ENCODE results near the gene ST3GAL5.
A peak's percentile ranks its signal among the peaks of the same experiment; 100 is the strongest.

ST3GAL5 gene

GRCh38 chr2:85854166-85854509 is 34.7 kb downstream of the ST3GAL5 start:
- TF ChIP-seq POLR2A (IDR thresholded peaks at IDR 0.05; ENCODE audit: low read length) (no peak), GATA1 (IDR thresholded peaks at IDR 0.05; ENCODE audit: low read depth, low read length) (no peak)
- DNase-seq: no peak

- TF ChIP-seq GATA1 (IDR thresholded peaks at IDR 0.05; ENCODE audit: low read depth, low read length) (no peak), POLR2A (IDR thresholded peaks at IDR 0.05; ENCODE audit: low read length) (no peak)
- no peak for DNase-seq
These were observed 35.2 kb downstream of the ST3GAL5 start for GRCh38 chr2:85853499-85854165.

- no peak for DNase-seq
- TF ChIP-seq POLR2A (IDR thresholded peaks at IDR 0.05; ENCODE audit: low read length): no peak
- TF ChIP-seq GATA1 (IDR thresholded peaks at IDR 0.05; ENCODE audit: low read depth, low read length): no peak
These were observed 35.8 kb downstream of the ST3GAL5 start for GRCh38 chr2:85852937-85853498.

GRCh38 chr2:85852152-85852840 is 36.5 kb downstream of the ST3GAL5 start:
- no peak for DNase-seq
- TF ChIP-seq POLR2A (IDR thresholded peaks at IDR 0.05; ENCODE audit: low read length) (no peak), GATA1 (IDR thresholded peaks at IDR 0.05; ENCODE audit: low read depth, low read length) (no peak)

GRCh38 chr2:85851253-85852151 is 37.3 kb downstream of the ST3GAL5 start:
- no peak for TF ChIP-seq POLR2A (IDR thresholded peaks at IDR 0.05; ENCODE audit: low read length)
- no peak for TF ChIP-seq GATA1 (IDR thresholded peaks at IDR 0.05; ENCODE audit: low read depth, low read length)
- DNase-seq: no peak

GRCh38 chr2:85850451-85850850 is 38.3 kb downstream of the ST3GAL5 start:
- DNase-seq: no peak
- no peak for TF ChIP-seq GATA1 (IDR thresholded peaks at IDR 0.05; ENCODE audit: low read depth, low read length)
- no peak for TF ChIP-seq POLR2A (IDR thresholded peaks at IDR 0.05; ENCODE audit: low read length)

- TF ChIP-seq GATA1 (IDR thresholded peaks at IDR 0.05; ENCODE audit: low read depth, low read length) (no peak), POLR2A (IDR thresholded peaks at IDR 0.05; ENCODE audit: low read length) (no peak)
- no peak for DNase-seq
These were observed 41.7 kb downstream of the ST3GAL5 start for GRCh38 chr2:85847051-85847588.

- no peak for TF ChIP-seq POLR2A (IDR thresholded peaks at IDR 0.05; ENCODE audit: low read length)
- TF ChIP-seq GATA1 (IDR thresholded peaks at IDR 0.05; ENCODE audit: low read depth, low read length): no peak
- no peak for DNase-seq
These were observed 42.4 kb downstream of the ST3GAL5 start for GRCh38 chr2:85846411-85846810.

- TF ChIP-seq GATA1 (IDR thresholded peaks at IDR 0.05; ENCODE audit: low read depth, low read length) (no peak), POLR2A (IDR thresholded peaks at IDR 0.05; ENCODE audit: low read length) (no peak)
- no peak for DNase-seq
These were observed 44.3 kb downstream of the ST3GAL5 start for GRCh38 chr2:85844486-85844885.

- peak; percentile 45 to 62 for DNase-seq
- TF ChIP-seq POLR2A (IDR thresholded peaks at IDR 0.05; ENCODE audit: low read length): no peak
- no peak for TF ChIP-seq GATA1 (IDR thresholded peaks at IDR 0.05; ENCODE audit: low read depth, low read length)
These were observed 45.2 kb downstream of the ST3GAL5 start for GRCh38 chr2:85843543-85843942.

- TF ChIP-seq GATA1 (IDR thresholded peaks at IDR 0.05; ENCODE audit: low read depth, low read length) (no peak), POLR2A (IDR thresholded peaks at IDR 0.05; ENCODE audit: low read length) (no peak)
- no peak for DNase-seq
These were observed 48.7 kb downstream of the ST3GAL5 start for GRCh38 chr2:85840091-85840490.

GRCh38 chr2:85839461-85839860 is 49.3 kb downstream of the ST3GAL5 start:
- no peak for TF ChIP-seq POLR2A (IDR thresholded peaks at IDR 0.05; ENCODE audit: low read length)
- no peak for TF ChIP-seq GATA1 (IDR thresholded peaks at IDR 0.05; ENCODE audit: low read depth, low read length)
- DNase-seq: no peak

GRCh38 chr2:85838641-85839040 is 50.1 kb downstream of the ST3GAL5 start:
- DNase-seq: no peak
- TF ChIP-seq GATA1 (IDR thresholded peaks at IDR 0.05; ENCODE audit: low read depth, low read length) (no peak), POLR2A (IDR thresholded peaks at IDR 0.05; ENCODE audit: low read length) (no peak)

GRCh38 chr2:85838181-85838580 is 50.6 kb downstream of the ST3GAL5 start:
- TF ChIP-seq POLR2A (IDR thresholded peaks at IDR 0.05; ENCODE audit: low read length) (no peak), GATA1 (IDR thresholded peaks at IDR 0.05; ENCODE audit: low read depth, low read length) (no peak)
- peak in 1 of 2 experiments; percentile 8 for DNase-seq

Data from erythroblast (primary cell).